Bronchus fibroblast of lung (primary cell): ENCODE measurements around the gene MAPK8IP2. TPM values are rescaled to one million over a fixed set of nuclear protein-coding genes. Genes with fewer than 3 reads are reported as not detected.

ENCODE experiments used
- total RNA-seq: library from RNA; depleted of rRNA; stranded (reverse); fragments of >200 nt; gene quantifications from 2 replicates; pipeline ENCODE4 v1.2.3, GENCODE V29; 2015

Gene MAPK8IP2
- total RNA-seq = 0.17 and 0.59 TPM in 2 replicates

DNA sequence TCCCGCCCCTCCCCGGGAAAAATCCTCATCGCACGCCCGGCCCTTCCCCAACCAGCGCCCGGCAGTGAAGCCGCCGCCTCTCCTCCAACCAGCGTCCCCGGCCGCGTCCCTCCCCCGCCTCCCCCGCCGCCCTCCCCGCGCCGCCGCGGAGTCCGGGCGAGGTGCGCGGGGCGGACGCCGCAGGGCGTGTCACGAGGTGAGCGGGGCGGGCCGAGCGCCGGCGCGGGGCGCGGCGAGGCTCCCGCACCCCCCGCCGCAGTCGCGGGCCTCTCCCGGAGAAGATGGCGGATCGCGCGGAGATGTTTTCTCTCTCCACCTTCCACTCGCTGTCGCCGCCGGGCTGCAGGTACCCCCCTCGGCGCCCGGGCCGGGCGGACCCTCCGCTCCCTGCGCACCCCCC is at the start of gene MAPK8IP2:
TSS of gene MAPK8IP2 (plus strand) at position 256 of the 400 bp plus-strand sequence. CDS start at position 282, 26 bp downstream.

DNA sequence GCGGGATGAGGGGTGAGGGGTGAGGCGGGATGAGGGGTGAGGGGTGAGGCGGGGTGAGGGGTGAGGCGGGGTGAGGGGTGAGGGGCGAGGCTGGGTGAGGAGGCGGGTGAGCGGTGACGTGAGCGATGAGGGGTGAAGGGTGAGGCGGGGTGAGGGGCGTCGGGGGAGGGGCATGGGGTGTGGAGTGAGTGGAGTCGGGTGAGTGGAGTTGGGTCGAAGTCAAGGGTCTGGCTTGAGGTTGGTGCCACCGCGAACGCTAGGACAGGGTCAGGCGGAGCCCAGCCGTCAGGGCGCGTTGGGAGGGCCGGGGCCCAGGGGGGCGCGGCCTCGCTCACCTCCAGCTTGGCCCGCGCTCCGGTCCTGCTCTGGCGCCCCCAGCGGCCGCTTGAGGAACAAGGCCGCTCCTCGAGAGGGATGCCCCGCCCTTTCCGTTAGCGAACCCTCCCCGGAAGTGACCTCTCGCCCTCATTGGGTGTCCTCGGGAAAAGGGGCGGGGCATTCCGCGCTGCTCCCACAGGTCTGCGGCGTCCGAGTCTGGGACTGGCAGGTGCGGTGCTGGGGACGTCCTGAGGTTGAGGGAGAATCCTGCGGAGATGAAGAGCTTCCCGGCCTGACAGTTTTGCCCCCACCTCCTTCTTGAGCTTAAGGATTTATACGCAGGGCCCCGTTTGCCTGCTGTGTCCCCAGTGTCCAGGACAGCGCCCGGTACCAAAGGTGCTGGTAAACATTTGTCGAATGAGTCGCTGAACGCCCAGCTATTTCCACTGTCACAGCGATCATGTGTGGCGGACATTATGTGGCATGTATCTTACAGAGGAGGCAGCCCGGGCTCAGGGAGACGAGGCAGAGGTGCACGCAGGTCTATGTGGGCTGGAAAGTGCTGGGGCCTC is 37.8 kb upstream of the MAPK8IP2 start, which contains the start of gene SYCE3:
TSS of gene SYCE3 (minus strand) at position 397 of the 890 bp plus-strand sequence. CDS start 6,514 bp downstream, outside the sequence.

DNA sequence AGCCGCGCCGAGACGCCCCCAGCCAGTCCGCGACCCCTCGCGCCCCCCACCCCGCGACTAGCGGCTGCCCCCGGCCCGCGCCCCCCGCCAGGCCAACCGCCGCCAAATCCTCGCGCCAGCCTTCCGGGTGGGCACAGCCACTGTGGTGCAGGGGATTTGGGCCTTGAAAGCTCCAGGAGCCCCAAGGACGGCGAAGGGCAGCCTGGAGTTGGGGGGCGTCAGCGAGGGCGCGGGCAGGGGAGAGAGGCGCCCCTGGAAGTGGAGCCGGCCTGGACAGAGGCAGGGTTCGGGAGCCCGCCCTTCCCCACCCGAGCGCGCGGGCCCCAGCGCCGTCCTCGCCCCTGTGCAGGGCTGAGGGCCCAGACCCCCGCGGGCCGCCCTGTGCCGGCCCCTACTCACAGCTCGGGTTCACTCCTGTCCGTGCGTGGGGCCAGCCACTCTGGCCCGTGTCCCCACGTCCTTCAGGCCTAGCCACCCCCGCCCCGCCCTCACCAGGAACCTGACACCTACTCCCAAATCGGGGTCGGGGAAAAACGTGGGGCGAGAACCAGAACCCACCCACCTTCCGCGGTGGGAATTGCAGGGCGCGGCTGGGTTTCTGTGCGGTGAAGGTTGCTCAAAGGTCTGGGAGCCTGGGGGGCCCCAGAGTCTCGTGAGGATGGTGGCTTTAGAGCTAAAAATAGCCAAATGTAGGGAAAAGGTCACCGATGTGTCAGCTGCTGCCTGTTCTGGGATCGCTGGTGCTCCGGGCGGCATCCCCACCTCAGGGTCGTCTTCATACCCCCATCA is 22.4 kb upstream of the MAPK8IP2 start, which contains the start of gene CPT1B:
TSS of gene CPT1B (minus strand) at position 441 of the 789 bp plus-strand sequence. CDS start 512 bp downstream, outside the sequence.

DNA sequence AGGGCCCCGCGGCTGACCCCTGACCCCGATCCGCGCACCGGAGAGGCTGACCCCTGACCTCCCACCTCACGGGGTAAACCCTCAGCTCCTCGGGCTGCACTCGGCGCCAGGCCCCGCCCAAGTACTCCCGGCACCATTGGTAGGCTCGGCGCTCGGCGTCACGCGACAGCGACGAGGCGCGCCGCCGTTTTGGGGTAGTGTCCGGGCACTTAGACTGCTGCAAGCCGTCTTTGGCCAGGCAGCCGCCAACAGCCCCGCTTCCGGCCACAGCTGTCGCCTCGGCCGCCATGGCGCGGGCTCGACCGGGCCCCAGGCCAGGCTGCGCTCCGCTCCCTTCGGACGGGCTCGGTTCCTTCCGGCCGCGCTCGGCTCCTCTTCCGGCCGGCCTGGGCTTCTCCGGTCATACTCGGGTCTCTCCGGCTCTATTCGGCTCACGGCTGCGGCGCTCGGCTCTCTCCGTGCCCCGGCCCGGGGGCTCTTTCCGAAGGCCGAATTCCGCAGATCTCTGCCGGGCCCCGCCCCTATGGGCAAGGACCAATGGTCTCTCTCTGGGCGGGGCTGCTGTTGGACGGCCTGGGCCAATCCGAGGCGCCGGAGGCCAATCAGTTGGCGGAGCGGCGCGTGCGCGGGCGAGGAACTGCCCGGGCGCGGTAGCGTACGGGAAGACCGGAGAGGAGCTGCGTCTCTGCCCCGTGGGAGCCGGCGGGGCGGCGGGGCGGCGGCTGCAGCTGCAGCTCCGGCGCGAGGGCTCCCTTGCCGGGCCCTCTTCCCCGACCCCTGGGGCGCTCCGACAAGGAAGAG is 17.9 kb upstream of the MAPK8IP2 start, which contains the start of gene CHKB:
TSS of gene CHKB (minus strand) at position 357 of the 801 bp plus-strand sequence. CDS start at position 289, 68 bp downstream.

DNA sequence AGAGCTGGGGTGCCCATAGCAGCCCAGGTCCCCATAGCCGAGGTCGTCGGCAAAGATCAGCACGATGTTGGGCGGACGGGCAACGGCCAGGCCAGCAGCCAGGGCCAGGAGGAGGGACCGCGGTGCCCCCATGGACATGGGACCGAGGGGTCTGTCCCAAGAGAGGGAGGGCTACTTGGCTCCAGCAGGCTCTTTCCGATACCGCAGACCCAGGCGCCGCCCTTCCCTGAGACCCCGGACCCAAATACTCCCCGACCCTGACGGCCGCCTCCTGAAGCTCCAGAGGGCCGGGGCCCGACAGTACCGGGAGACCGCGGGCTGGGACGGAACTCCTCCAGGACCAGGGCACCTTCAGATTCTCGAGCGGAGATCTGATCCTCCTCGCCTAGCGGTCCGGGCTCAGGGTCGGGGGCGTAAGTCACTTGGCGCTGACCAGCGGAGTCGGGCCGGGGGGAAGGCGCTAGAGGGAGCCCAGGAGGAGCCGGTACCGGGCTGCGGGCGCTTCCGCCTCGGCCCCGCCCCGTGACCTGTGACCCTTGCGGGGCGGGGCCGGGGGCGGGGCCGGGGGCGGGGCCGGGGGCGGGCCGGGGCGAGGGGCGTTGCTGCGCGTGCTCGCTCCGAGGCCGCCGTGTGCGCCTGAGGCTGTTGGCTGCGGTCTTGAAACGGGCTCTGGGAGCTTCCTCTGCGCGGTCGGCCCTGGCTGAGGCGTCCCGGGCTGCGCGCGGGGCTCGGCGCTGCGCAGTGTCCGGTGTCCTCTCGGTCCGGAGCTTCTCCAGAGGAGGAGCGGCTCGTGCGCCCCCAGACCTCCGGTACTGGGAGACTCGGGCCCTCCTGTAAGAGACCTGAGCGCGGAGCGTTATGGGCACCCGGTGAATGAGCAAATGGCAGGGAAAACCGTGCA is 27.3 kb downstream of the MAPK8IP2 start, which contains the start of gene ARSA:
TSS of gene ARSA (minus strand) at position 511 of the 901 bp plus-strand sequence. CDS start at position 138, 373 bp downstream.

Other genes with a start within 250 kb of the MAPK8IP2 start
- 52.0 and 54.1 TPM in 2 replicates for gene SBF1, start 125.8 kb upstream of the MAPK8IP2 start, total RNA-seq
- gene ADM2, start 119.2 kb upstream of the MAPK8IP2 start, total RNA-seq = 4.7 and 4.8 TPM in 2 replicates
- 0.17 TPM in 1 of 2 replicates, not detected in the other for gene MIOX, start 113.9 kb upstream of the MAPK8IP2 start, total RNA-seq
- gene LMF2, start 93.1 kb upstream of the MAPK8IP2 start, total RNA-seq = 86.4 and 92.3 TPM in 2 replicates
- gene NCAPH2, start 92.6 kb upstream of the MAPK8IP2 start, total RNA-seq = 71.5 and 77.0 TPM in 2 replicates
- 0.30 and 1.8 TPM in 2 replicates for gene SCO2, start 75.2 kb upstream of the MAPK8IP2 start, total RNA-seq
- gene TYMP, start 70.8 kb upstream of the MAPK8IP2 start, total RNA-seq = 16.9 and 19.0 TPM in 2 replicates
- 0.17 TPM in 1 of 2 replicates, not detected in the other for gene KLHDC7B, start 54.9 kb upstream of the MAPK8IP2 start, total RNA-seq
- not detected in 2 replicates for gene SYCE3, start 37.9 kb upstream of the MAPK8IP2 start, total RNA-seq
- gene CPT1B, start 22.4 kb upstream of the MAPK8IP2 start, total RNA-seq = 0.17 and 1.0 TPM in 2 replicates
- gene CHKB, start 17.9 kb upstream of the MAPK8IP2 start, total RNA-seq = 31.8 and 37.3 TPM in 2 replicates
- gene ARSA, start 27.4 kb downstream of the MAPK8IP2 start, total RNA-seq = 16.6 and 17.4 TPM in 2 replicates
- 0.50 and 0.59 TPM in 2 replicates for gene SHANK3, start 72.0 kb downstream of the MAPK8IP2 start, total RNA-seq
- gene ACR, start 137.4 kb downstream of the MAPK8IP2 start, total RNA-seq = not detected in 2 replicates
- 11.6 and 13.1 TPM in 2 replicates for gene RABL2B, start 182.8 kb downstream of the MAPK8IP2 start, total RNA-seq